GM13977 (cell line): ENCODE results near the gene ERC2.

Experiments
- DNase-seq: peaks from one replicate; pipeline ENCODE4 v3.0.0; 2012; ENCODE audit warnings: low spot score
- in situ Hi-C: fragments of 300-500 bp; cut with MboI; formaldehyde crosslinking; loops from one replicate; pipeline ENCODE4 v1.12.0; 2022; ENCODE audit warnings: low sequenced_read_pairs, low pct_unique_long_range_greater_than_20kb, mixed read lengths, inconsistent platforms; ENCODE audit not compliant: unreplicated experiment
- TF ChIP-seq, protein P1 (sequence below): IDR thresholded peaks from 2 replicates; pipeline ENCODE4 v1.5.1; 2012; ENCODE audit warnings: mild to moderate bottlenecking, control low read depth; ENCODE audit not compliant: insufficient read depth; ENCODE audit errors: extremely low read depth, missing control alignments

ERC2 gene

DNA sequence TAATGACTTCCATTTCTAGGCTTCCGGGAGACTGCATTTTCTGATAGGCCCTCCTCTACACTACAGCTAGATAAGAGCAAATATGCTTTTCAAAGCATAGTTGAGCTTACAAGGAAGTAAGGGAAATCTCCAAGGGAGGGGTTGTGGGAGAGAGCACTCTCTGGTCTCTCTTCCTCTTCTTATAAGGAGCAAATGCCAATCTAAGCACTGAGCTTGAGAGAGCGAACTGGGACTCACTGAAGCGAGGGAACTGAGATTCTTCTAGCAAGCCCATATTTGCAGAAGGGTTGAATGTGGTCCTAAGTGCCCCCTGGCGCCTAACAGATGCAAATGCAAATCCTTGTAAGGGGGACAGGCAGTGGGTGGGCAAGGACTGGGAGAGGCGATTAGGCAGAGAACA is 164.8 kb downstream of the ERC2 start:
- peak; percentile 30 for DNase-seq
- in situ Hi-C loops = no loop called here
- TF ChIP-seq, protein P1, sequence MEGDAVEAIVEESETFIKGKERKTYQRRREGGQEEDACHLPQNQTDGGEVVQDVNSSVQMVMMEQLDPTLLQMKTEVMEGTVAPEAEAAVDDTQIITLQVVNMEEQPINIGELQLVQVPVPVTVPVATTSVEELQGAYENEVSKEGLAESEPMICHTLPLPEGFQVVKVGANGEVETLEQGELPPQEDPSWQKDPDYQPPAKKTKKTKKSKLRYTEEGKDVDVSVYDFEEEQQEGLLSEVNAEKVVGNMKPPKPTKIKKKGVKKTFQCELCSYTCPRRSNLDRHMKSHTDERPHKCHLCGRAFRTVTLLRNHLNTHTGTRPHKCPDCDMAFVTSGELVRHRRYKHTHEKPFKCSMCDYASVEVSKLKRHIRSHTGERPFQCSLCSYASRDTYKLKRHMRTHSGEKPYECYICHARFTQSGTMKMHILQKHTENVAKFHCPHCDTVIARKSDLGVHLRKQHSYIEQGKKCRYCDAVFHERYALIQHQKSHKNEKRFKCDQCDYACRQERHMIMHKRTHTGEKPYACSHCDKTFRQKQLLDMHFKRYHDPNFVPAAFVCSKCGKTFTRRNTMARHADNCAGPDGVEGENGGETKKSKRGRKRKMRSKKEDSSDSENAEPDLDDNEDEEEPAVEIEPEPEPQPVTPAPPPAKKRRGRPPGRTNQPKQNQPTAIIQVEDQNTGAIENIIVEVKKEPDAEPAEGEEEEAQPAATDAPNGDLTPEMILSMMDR = peak; percentile 65

DNA sequence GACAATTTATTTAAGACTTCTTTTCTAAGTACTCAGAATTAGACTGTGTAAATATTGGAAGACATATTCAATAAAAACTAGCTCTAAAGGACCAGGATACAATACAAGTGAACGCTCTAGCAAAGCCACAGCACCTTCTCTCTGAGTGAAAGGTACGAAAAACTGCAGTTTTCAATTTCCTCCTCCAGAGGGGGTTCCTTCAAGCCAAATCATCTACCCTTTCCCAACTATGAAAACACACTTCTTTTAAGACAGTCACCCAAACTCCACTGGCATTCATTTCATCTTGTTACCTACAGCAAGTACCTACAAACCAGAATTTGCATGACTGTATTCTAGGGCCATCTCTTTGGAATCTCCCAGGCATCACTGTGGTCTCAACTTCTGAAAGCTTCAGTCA is 165.8 kb downstream of the ERC2 start:
- in situ Hi-C loops = no loop called here
- no peak for DNase-seq
- TF ChIP-seq, protein P1 = peak; percentile 24

DNA sequence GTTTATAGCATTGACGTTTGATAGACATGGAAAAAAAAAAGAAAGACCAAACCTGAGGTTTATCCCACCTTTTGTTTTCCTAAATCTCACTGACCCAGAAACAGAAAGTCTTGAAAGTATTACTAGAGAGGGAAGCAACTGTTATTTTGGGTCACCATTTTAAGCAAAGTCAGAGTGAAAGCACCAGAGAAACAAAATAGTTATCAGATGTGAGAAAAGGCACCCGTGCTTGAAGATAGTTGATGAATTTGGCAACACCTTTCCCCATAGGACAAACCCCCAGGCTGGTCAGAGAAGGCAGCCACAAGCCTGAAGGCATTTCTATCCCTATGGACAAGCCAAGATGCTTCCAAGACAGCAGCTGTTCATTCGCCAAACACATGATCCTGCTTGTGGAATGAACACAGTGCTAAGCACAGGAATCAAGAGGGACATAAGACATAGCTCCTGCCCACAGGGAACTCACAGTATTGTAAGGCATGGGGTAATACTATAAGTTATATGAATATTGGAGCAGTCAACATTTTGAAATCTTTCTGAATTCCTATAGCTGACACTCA is 170.9 kb downstream of the ERC2 start:
- in situ Hi-C loops = no loop called here
- TF ChIP-seq, protein P1 = no peak
- DNase-seq = no peak

DNA sequence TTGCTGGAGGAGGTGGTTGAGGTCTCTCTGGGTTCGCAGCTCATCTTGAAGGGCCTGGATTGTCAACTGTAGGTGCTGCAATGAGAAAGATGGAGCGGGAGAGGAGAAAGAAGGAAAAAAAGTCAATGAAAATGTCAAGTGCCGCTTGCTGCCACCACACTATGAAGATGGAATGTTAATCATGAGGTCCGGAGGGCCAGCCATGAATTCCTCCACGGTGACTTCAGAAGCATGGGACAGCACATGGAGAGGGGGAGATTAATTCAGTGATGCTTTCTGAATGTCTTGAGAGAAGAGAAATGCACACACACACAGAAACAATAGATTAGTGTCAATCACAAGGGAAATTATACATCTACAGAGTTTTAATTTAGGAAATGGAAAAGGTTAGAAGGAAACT is 171.9 kb downstream of the ERC2 start:
- TF ChIP-seq, protein P1 = no peak
- in situ Hi-C loops = no loop called here
- no peak for DNase-seq

DNA sequence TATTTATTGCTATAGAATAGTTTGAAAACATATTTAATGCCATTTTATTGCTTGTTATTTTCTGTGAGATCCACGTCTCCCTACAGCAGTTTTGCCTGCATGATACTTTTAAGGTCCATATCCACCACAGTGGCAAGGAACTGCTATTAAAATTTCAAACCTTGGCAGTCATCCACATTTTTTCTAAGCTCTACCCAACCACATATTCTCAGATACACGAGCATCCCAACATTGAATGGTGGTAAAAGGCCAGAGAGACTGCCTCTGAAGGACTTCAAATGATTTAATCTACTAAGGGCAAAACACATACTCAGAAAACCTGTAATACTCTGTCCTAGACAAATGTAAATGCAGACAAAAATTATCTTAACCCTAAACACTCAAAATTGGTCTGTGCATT is 173.1 kb downstream of the ERC2 start:
- TF ChIP-seq, protein P1 = no peak
- in situ Hi-C loops = no loop called here
- DNase-seq = no peak

DNA sequence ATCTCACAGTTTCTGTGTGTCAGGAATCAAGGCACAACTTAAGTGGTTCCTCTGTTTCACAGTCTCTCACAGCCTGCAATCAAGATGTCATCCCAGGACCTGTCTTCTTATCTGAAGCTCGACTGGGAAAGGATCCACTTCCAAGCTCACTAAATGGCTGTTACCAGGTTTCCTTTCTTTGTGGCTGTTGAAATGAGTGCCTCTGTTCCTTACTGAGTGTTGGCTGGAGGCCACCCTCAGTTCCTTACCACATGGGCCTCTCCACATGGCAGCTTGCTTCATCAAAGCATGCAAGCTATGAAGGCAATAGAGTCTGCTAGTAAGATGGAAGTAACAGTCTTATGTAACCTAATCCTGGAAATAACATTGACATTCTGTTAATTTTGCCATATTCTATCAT is 174.0 kb downstream of the ERC2 start:
- no peak for DNase-seq
- TF ChIP-seq, protein P1 = no peak
- in situ Hi-C loops = no loop called here

DNA sequence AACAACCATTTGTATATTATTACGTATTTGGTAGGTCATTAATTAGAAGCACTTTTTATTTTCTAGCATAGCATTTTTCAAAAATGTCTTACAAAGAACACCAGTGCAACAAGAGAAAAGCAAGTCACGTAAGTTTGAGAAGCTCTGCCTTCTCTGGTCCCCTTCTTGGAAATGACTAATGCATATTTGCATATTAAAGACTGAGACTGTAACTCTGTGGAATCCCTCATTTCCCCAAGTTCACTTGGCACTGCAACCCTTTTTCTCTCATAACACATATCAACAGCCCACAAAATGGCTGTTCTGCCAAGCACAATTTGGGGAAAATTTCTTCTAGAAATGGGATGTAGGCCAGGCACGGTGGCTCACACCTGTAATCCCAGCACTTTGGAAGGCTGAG is 176.3 kb downstream of the ERC2 start:
- in situ Hi-C loops = no loop called here
- TF ChIP-seq, protein P1 = no peak
- no peak for DNase-seq
